SK-N-SH (cell line): ENCODE data around the gene SPDL1.

ENCODE experiments used
- CTCF ChIP-seq: fragments of 200-600 bp; sonication (generic); IDR thresholded peaks from 2 replicates; pipeline ENCODE4 v1.6.1; 2017; ENCODE audit warnings: antibody characterized with exemption, mild to moderate bottlenecking, moderate library complexity
- ELF1 ChIP-seq: IDR thresholded peaks from 2 replicates; pipeline ENCODE4 v1.4.0; 2012
- MEF2A ChIP-seq: IDR thresholded peaks from 2 replicates; pipeline ENCODE4 v1.4.0; 2012; ENCODE audit warnings: low read depth, borderline replicate concordance
- MXI1 ChIP-seq: IDR thresholded peaks from 2 replicates; pipeline ENCODE4 v1.6.1; 2012; ENCODE audit warnings: mild to moderate bottlenecking, low read depth, low read length, improper control_type of control experiment
- POLR2AphosphoS5 ChIP-seq: IDR thresholded peaks from 2 replicates; pipeline ENCODE4 v1.6.1; 2012; ENCODE audit warnings: low read depth, low read length
- RAD21 ChIP-seq: IDR thresholded peaks from 2 replicates; pipeline ENCODE4 v1.6.1; 2012; ENCODE audit warnings: mild to moderate bottlenecking, low read length
- REST ChIP-seq: IDR thresholded peaks from 2 replicates; pipeline ENCODE4 v1.6.1; 2012; ENCODE audit warnings: mild to moderate bottlenecking, low read depth, low read length, moderate library complexity
- ZBTB33 ChIP-seq: IDR thresholded peaks from 2 replicates; pipeline ENCODE4 v1.4.0; 2012; ENCODE audit warnings: low read depth, borderline replicate concordance

GRCh38 chr5:169548315-169548714 lies 35.3 kb upstream of the SPDL1 start:
- TF ChIP-seq CTCF (peak; percentile 76), MXI1 (0 out of 2 replicates have a peak, but pooled peaks have one; percentile 40), MEF2A (no peak), RAD21 (peak; percentile 99), ELF1 (no peak), ZBTB33 (no peak), POLR2AphosphoS5 (no peak), REST (no peak)
